GM18870 (cell line): ENCODE measurements around the gene SGCD.
"Not testable (repeated sequence)": the region's sequence is repeated elsewhere in the genome, so short reads cannot be mapped to it uniquely, and the experiment has no call there.

Source experiments
- ATAC-seq: cut with Tn5 transposase; IDR thresholded peaks from one replicate; pipeline ENCODE4 v1.9.1; 2021; ENCODE audit warnings: moderate library complexity; ENCODE audit not compliant: unreplicated experiment

SGCD gene

GRCh38 chr5:156552855-156553358 lies 225.9 kb downstream of the SGCD start:
- no peak for ATAC-seq

- ATAC-seq, result no peak
These were observed 229.9 kb downstream of the SGCD start for GRCh38 chr5:156556666-156557406.

GRCh38 chr5:156560002-156560401 lies 233.0 kb downstream of the SGCD start:
- no peak for ATAC-seq

- ATAC-seq, result no peak
These were observed 234.7 kb downstream of the SGCD start for GRCh38 chr5:156561651-156562050.

- ATAC-seq, result no peak
These were observed 243.7 kb downstream of the SGCD start for GRCh38 chr5:156570615-156571014.

- ATAC-seq, result no peak
These were observed 254.8 kb downstream of the SGCD start for GRCh38 chr5:156581725-156582124.

GRCh38 chr5:156582193-156582598 lies 255.2 kb downstream of the SGCD start:
- ATAC-seq, result no peak

GRCh38 chr5:156584871-156585270 lies 257.9 kb downstream of the SGCD start:
- no peak for ATAC-seq

- no peak for ATAC-seq
These were observed 259.0 kb downstream of the SGCD start for GRCh38 chr5:156585999-156586398.

- no peak for ATAC-seq
These were observed 260.0 kb downstream of the SGCD start for GRCh38 chr5:156587012-156587411.

GRCh38 chr5:156588306-156588705 lies 261.3 kb downstream of the SGCD start:
- ATAC-seq, result no peak

- ATAC-seq, result no peak
These were observed 262.4 kb downstream of the SGCD start for GRCh38 chr5:156589104-156589945.

- ATAC-seq, result no peak
These were observed 262.9 kb downstream of the SGCD start for GRCh38 chr5:156589946-156590216.

GRCh38 chr5:156590978-156591377 lies 264.0 kb downstream of the SGCD start:
- no peak for ATAC-seq

- ATAC-seq, result no peak
These were observed 264.7 kb downstream of the SGCD start for GRCh38 chr5:156591631-156592030.

GRCh38 chr5:156593546-156593945 lies 266.6 kb downstream of the SGCD start:
- no peak for ATAC-seq

GRCh38 chr5:156594406-156594805 lies 267.4 kb downstream of the SGCD start:
- no peak for ATAC-seq

GRCh38 chr5:156595132-156595787 lies 268.3 kb downstream of the SGCD start:
- no peak for ATAC-seq

- no peak for ATAC-seq
These were observed 270.3 kb downstream of the SGCD start for GRCh38 chr5:156597276-156597675.

GRCh38 chr5:156598964-156599363 lies 272.0 kb downstream of the SGCD start:
- no peak for ATAC-seq

GRCh38 chr5:156610582-156610981 lies 283.6 kb downstream of the SGCD start:
- ATAC-seq, result not testable (repeated sequence)

GRCh38 chr5:156615901-156616300 lies 288.9 kb downstream of the SGCD start:
- no peak for ATAC-seq
